GM21367 (cell line): ENCODE results near the gene SEMA3A.

Experiments
- ATAC-seq: cut with Tn5 transposase; IDR thresholded peaks from one replicate; pipeline ENCODE4 v1.9.1; 2021; ENCODE audit not compliant: unreplicated experiment

SEMA3A gene

GRCh38 chr7:84196084-84196503, 1.5 kb upstream of the SEMA3A start:
- no peak for ATAC-seq

GRCh38 chr7:84195295-84196060, 889 bp upstream of the SEMA3A start:
- ATAC-seq = no peak

- ATAC-seq = no peak
Observed at GRCh38 chr7:84193747-84194146, 842 bp downstream of the SEMA3A start.

GRCh38 chr7:84191842-84192241, 2.7 kb downstream of the SEMA3A start:
- ATAC-seq = no peak

- ATAC-seq = no peak
Observed at GRCh38 chr7:84191261-84191660, 3.3 kb downstream of the SEMA3A start.

- ATAC-seq = no peak
Observed at GRCh38 chr7:84190016-84190705, 4.4 kb downstream of the SEMA3A start.

- no peak for ATAC-seq
Observed at GRCh38 chr7:84188786-84189405, 5.7 kb downstream of the SEMA3A start.

GRCh38 chr7:84187813-84188510, 6.6 kb downstream of the SEMA3A start:
- ATAC-seq = no peak

- no peak for ATAC-seq
Observed at GRCh38 chr7:84187087-84187805, 7.3 kb downstream of the SEMA3A start.

GRCh38 chr7:84183741-84184140, 10.8 kb downstream of the SEMA3A start:
- no peak for ATAC-seq

- ATAC-seq = no peak
Observed at GRCh38 chr7:84182301-84182700, 12.3 kb downstream of the SEMA3A start.

GRCh38 chr7:84181628-84182027, 13.0 kb downstream of the SEMA3A start:
- no peak for ATAC-seq

- ATAC-seq = no peak
Observed at GRCh38 chr7:84177758-84178412, 16.7 kb downstream of the SEMA3A start.

- no peak for ATAC-seq
Observed at GRCh38 chr7:84176716-84177115, 17.9 kb downstream of the SEMA3A start.

- ATAC-seq = no peak
Observed at GRCh38 chr7:84175461-84175860, 19.1 kb downstream of the SEMA3A start.

- ATAC-seq = no peak
Observed at GRCh38 chr7:84170646-84171045, 23.9 kb downstream of the SEMA3A start.

- ATAC-seq = no peak
Observed at GRCh38 chr7:84162584-84162983, 32.0 kb downstream of the SEMA3A start.

GRCh38 chr7:84162125-84162524, 32.5 kb downstream of the SEMA3A start:
- ATAC-seq = no peak

- no peak for ATAC-seq
Observed at GRCh38 chr7:84161398-84161797, 33.2 kb downstream of the SEMA3A start.

GRCh38 chr7:84159435-84159834, 35.2 kb downstream of the SEMA3A start:
- no peak for ATAC-seq
